Esophagus squamous epithelium (tissue), 4 donors: Measurements from ENCODE around the gene LRRC45.

Experiments
- POLR2A ChIP-seq, 4 donors: fragments of 450-650 bp; IDR thresholded peaks; one replicate each; pipeline ENCODE4 v1.6.1; 2017; ENCODE audit warnings: antibody characterized with exemption in 4 of 4, mild to moderate bottlenecking in 4 of 4, moderate library complexity in 3 of 4
- TF ChIP-seq, protein P1 (sequence below), 6 experiments: fragments of 450-650 bp in 4 of 6; fragments of 200-600 bp in 2 of 6; sonication (generic) in 2 of 6; IDR thresholded peaks; one replicate each; pipeline ENCODE4 v1.5.1; 2016 to 2019; ENCODE audit warnings: antibody characterized with exemption in 6 of 6, mild to moderate bottlenecking in 4 of 6, moderate library complexity in 4 of 6

DNA sequence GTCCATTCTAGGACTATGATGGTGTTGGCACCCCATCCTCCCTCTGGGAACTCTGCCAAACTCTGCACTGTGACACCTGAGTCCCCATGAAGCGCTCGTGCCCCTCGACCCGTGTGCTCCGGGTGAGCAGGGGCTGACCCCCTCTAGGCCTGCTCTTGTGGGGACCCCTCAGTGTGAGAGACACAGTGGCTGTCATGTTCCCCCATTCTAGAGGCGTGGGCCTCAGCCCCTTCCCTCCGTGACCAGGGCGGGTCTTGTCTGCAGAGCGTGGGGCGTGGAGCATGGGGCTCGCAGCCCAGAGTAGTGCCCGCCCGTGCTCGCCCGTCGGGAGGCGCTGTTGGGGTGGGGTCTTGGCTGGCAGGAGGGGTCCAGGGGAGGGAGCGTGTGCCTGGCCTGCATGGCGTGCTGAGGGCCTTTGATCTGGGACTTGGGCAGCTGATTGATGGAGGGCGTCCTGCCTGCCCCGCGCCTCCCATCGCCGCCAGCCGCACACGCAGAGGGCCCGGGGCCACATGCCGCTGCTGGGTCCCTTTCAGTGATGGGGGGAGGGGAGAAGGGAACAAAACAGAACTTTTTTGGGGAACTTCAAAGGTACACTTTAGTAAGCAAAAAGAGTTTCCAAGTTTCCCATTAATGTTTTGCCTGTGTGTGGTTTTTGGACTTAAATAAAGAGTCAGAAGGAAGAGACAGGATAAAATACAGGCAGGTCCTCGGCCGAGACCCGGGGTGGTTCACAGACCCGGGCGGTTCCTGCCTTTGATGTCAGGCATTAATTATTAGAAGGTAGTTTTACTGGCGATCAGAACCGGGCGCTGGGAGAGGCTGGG lies 22.9 kb upstream of the LRRC45 start:
- no peak for TF ChIP-seq POLR2A (IDR thresholded peaks at IDR 0.05)
- TF ChIP-seq, protein P1, sequence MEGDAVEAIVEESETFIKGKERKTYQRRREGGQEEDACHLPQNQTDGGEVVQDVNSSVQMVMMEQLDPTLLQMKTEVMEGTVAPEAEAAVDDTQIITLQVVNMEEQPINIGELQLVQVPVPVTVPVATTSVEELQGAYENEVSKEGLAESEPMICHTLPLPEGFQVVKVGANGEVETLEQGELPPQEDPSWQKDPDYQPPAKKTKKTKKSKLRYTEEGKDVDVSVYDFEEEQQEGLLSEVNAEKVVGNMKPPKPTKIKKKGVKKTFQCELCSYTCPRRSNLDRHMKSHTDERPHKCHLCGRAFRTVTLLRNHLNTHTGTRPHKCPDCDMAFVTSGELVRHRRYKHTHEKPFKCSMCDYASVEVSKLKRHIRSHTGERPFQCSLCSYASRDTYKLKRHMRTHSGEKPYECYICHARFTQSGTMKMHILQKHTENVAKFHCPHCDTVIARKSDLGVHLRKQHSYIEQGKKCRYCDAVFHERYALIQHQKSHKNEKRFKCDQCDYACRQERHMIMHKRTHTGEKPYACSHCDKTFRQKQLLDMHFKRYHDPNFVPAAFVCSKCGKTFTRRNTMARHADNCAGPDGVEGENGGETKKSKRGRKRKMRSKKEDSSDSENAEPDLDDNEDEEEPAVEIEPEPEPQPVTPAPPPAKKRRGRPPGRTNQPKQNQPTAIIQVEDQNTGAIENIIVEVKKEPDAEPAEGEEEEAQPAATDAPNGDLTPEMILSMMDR (IDR thresholded peaks at IDR 0.05) = no peak
